Umbilical cord (tissue), 2 donors: ENCODE measurements around the gene HS2ST1. TPM values are rescaled to one million over a fixed set of nuclear protein-coding genes. Genes with fewer than 3 reads are reported as not detected.
"Not testable (repeated sequence)": the region's sequence is repeated elsewhere in the genome, so short reads cannot be mapped to it uniquely, and the experiment has no call there.

Source experiments
- DNase-seq: peaks from one replicate; pipeline ENCODE4 v3.0.0-alpha.2; 2015; ENCODE audit warnings: low spot score
- total RNA-seq: library from RNA; depleted of rRNA; stranded (reverse); fragments of >200 nt; gene quantifications from one replicate; pipeline ENCODE4 v1.2.3, GENCODE V29; 2014; ENCODE audit warnings: low replicate concordance; ENCODE audit not compliant: insufficient read depth

The HS2ST1 gene
- total RNA-seq, 1 donor from 2014 or later: 18.8 TPM

- no peak for DNase-seq
Observed at GRCh38 chr1:87064309-87064708, 149.9 kb downstream of the HS2ST1 start.

GRCh38 chr1:87064986-87065385 is 150.6 kb downstream of the HS2ST1 start:
- DNase-seq: peak; percentile 22

- DNase-seq: not testable (repeated sequence)
Observed at GRCh38 chr1:87066708-87067107, 152.3 kb downstream of the HS2ST1 start.

DNA sequence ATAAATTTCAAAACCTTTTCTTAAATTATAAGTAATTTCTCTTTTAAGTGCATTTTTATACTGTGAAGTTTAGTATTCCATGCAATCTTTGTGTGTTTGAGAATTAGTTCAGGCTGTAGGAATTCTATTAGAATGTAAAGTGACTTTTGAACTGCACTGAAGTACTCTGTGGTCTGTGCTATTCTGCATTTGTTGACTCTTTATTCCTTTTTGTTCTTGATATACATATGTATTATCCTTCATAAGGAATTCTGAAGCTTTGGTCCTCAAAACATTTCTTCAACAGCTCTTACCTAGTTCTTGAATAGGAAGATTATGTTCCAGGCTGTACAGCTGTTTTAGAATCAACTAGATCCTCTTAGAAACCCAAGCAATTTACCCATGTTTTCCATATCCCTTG is 158.0 kb downstream of the HS2ST1 start:
- DNase-seq: no peak

GRCh38 chr1:87072904-87073303 is 158.5 kb downstream of the HS2ST1 start:
- DNase-seq: no peak

DNA sequence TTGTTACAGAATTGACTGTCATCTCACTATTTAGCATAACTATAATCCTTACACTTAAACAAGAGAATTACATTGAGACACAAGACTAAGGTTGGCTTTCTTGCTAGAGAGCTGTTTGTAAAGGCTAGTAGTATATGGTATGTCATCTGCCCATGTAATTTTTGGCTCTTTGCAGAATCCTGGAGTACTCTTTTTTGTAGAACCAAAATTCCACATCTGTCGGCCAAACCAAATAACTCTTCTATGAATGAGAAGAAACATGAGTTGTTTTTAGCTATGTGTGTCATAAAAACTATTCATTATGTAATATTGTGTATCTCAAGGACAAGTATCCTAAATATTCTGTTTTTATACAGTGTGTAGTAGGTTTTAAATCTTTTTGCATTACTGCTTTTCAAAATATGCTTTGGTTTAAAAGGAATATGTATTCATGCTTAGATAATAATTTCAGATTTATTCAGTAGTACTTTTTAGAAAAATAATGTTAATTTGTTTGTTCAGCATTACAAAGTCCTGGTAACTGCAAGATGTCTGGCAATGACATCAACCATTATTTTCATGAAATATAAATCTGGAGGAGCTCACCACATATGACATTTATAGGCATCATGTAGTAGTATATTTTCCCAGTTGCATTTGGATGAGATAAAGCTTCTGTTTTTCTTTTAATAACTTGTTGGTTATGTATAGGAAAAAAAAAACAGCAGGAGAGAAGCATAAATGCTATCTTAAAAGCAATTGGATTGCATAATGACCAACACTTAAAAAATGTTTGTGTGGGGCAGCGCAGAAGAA is 159.8 kb downstream of the HS2ST1 start:
- DNase-seq: peak; percentile 17

GRCh38 chr1:87077959-87078639 is 163.7 kb downstream of the HS2ST1 start:
- no peak for DNase-seq

- peak; percentile 43 for DNase-seq
Observed at GRCh38 chr1:87084244-87084836, 169.9 kb downstream of the HS2ST1 start.

DNA sequence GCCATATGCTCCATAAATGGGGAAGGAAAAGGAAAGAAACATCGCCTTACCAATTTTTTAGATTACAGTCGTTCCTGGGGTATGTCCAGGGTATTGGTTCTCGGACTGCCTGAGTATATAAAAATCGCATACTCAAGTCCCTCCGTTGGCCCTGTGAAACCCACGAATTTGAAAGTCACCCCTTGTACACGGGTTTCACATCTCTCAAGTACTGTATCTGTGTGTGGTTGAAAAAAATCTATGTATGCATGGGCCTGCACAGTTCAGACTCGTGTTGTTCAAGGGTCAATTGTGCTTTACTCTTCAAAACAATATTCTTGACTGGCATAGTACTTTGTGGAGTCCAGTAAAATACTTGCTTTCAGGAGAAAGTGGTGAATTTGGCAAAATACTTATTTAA is 171.7 kb downstream of the HS2ST1 start:
- DNase-seq: no peak

DNA sequence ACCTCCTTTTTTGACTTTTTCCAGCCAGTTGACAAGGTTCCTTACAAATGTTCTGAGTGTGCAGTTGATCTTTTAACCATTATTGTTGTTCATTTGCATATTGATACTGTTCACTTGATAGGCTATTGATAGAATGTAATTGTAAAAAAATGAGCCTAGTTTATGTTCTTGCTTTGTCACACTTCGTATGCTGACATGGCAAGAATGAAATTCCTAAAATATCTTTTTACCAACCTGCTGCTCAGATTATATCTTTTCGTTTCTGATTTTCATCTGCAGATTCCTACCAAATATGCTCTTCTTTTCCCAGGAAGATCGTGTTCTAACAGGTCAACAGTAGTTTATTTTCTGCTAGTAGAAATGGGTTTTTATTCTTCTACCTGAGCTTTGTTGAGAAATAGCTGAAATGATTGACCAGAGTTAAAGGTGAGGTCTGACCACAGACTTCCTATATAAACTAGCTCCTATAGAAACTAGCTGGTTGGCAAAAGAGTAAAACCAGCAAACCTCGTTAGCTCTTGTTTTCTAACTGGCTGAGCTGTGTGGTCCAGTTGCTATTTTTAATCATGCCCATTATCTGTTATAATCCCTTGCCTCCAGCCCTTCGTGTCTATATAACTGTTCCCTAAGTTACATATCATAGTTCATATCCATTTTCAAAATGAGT is 174.8 kb downstream of the HS2ST1 start:
- no peak for DNase-seq

GRCh38 chr1:87089823-87090222 is 175.4 kb downstream of the HS2ST1 start:
- DNase-seq: no peak

- no peak for DNase-seq
Observed at GRCh38 chr1:87091425-87091824, 177.0 kb downstream of the HS2ST1 start.

- DNase-seq: no peak
Observed at GRCh38 chr1:87092846-87093245, 178.4 kb downstream of the HS2ST1 start.

- DNase-seq: no peak
Observed at GRCh38 chr1:87093286-87093685, 178.9 kb downstream of the HS2ST1 start.

- DNase-seq: no peak
Observed at GRCh38 chr1:87094238-87094637, 179.8 kb downstream of the HS2ST1 start.

DNA sequence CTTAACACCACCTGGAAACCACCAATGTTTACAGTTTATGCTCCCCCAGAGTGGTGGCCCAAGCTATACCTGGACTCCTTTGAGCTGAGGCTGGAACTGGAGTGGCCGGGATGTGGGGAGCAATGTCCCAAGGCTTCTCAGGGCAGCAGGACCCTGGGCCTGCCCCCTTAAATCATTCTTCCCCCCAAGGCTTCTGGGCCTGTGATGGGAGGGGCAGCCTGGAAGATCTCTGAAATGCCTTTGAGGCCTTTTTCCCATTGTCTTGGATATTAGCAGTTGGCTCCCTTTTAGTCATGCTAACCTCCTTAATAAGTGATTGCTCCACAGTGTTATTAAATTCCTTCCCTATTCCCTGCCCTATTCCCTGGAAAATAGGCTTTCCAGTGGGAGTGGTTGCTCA is 185.8 kb downstream of the HS2ST1 start:
- no peak for DNase-seq

DNA sequence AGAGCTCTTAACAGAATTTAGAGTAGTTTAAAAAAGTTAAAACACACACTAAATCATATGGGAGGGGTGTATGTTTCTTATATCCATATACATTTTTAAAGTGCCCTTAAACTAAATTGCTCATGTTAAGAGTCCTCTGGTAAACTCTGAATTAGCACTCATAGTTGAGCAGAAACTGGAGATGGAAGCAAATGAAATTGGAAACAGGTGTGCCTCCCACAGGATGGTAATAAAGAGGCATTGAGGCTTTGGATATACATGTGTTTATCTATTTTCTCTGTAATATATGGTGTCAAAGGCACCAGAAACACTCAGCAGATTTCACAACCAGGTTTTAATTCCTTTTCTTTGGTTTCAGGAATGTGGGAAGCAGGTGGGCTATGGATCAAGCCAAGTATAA is 188.6 kb downstream of the HS2ST1 start:
- DNase-seq: no peak

GRCh38 chr1:87104140-87104539 is 189.7 kb downstream of the HS2ST1 start:
- DNase-seq: no peak

DNA sequence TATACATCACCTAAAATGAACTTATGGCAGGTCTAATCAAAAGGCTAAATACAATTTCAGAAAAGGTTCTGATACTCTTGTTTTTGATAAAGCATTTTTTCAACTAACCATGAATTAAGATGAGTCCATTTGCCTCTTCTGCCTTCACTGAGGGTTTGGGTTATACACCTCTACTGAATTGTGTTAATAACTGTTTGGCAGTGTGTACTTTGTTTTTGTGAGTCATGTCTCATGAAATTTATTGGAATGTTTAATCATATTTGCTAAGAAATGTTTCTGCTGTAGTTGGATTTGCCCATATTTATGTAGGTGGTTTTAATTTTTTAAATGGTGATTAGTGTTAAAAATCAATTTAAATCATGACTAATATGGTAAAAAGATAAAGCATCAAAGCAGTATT is 190.5 kb downstream of the HS2ST1 start:
- DNase-seq: no peak

- no peak for DNase-seq
Observed at GRCh38 chr1:87106144-87106543, 191.7 kb downstream of the HS2ST1 start.

DNA sequence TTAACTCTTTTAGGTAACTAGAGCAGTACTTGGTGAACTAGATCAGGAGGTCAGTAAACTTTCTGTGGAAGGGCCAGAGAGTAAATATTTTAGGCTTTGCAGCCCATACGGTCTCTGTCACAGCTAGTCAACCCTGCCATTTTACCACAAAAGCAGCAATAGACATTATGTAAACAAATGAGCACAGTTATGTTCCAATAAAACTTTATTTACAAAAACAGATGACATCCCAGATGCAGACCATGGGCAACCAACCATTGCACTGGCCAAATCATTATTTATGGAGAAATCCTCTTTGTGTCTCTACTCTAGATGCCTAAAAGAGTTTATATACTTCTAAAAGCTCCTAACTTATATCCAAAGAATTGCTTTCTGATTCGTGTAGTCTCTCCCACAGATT is 192.4 kb downstream of the HS2ST1 start:
- no peak for DNase-seq

DNA sequence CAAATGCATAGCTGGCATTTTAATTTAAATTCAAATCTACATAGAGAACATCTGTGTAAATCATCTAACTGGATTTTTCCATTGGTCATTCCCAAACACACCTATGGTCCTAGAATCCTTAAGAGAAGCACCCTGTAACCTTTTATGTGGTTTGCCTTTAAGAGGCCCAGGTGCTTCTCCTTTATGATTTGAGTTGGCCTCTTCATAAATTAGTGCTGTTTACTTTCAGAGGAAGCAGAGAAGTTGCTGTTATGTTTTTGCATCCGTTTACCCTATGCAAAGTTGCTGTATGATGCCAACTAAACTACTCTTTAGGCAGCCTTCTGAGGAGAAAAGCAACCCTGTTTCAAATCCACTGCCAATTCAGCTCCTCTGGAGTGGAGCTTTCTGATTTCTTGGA is 193.8 kb downstream of the HS2ST1 start:
- DNase-seq: no peak
